ENCODE results near the gene LTBP4. TPM values are rescaled to one million over a fixed set of nuclear protein-coding genes. Genes with fewer than 3 reads are reported as not detected.
A peak's percentile ranks its signal among the peaks of the same experiment; 100 is the strongest.
"Not testable (repeated sequence)": the region's sequence is repeated elsewhere in the genome, so short reads cannot be mapped to it uniquely, and the experiment has no call there.

The LTBP4 gene
- 100 to 1,000 TPM; 200 to 265 TPM for total RNA-seq
- long read RNA-seq, donor 1, full-length matches to known transcripts: 3 of 82 reads
- long read RNA-seq, donor 1, partial matches to known transcripts: 71 of 82 reads
- long read RNA-seq, donor 1, other reads (novel, unspliced or antisense): 8 of 82 reads
- long read RNA-seq, donor 2, transcript LTBP4-204 (8 exons, 1,700 nt): major isoform, 7 of 137 reads
- long read RNA-seq, donor 2, partial matches to known transcripts: 117 of 137 reads
- long read RNA-seq, donor 2, other reads (novel, unspliced or antisense): 13 of 137 reads

GRCh38 chr19:40601134-40601974 is at the start of gene LTBP4:
Gene LTBP4 (plus strand): TSS chr19:40601369. CDS start chr19:40601388, 19 bp downstream.
- intact Hi-C loops (cut with DNase I): no loop called here
- DNase-seq (ENCODE audit: low spot score): peak; percentile 87

GRCh38 chr19:40552848-40553247 is 48.3 kb upstream of the LTBP4 start:
- intact Hi-C loops (cut with DNase I): no loop called here
- no peak for DNase-seq (ENCODE audit: low spot score)

GRCh38 chr19:40553885-40554857 is 47.0 kb upstream of the LTBP4 start:
- intact Hi-C loops (cut with DNase I): no loop called here
- no peak for DNase-seq (ENCODE audit: low spot score)

GRCh38 chr19:40555978-40556689 is 45.0 kb upstream of the LTBP4 start:
- intact Hi-C loops (cut with DNase I): no loop called here
- no peak for DNase-seq (ENCODE audit: low spot score)

GRCh38 chr19:40556953-40557530 is 44.1 kb upstream of the LTBP4 start:
- intact Hi-C loops (cut with DNase I): no loop called here
- no peak for DNase-seq (ENCODE audit: low spot score)

GRCh38 chr19:40559394-40559793 is 41.8 kb upstream of the LTBP4 start:
- intact Hi-C loops (cut with DNase I): no loop called here
- DNase-seq (ENCODE audit: low spot score): no peak

- intact Hi-C loops (cut with DNase I): no loop called here
- no peak for DNase-seq (ENCODE audit: low spot score)
Measured at GRCh38 chr19:40560092-40560507, 41.1 kb upstream of the LTBP4 start.

GRCh38 chr19:40561947-40562346 is 39.2 kb upstream of the LTBP4 start:
- DNase-seq (ENCODE audit: low spot score): no peak
- intact Hi-C loops (cut with DNase I): no loop called here

GRCh38 chr19:40564535-40564934 is 36.6 kb upstream of the LTBP4 start:
- DNase-seq (ENCODE audit: low spot score); intact Hi-C loops (cut with DNase I): not testable (repeated sequence)

- intact Hi-C loops (cut with DNase I): no loop called here
- DNase-seq (ENCODE audit: low spot score): no peak
Measured at GRCh38 chr19:40565355-40565754, 35.8 kb upstream of the LTBP4 start.

GRCh38 chr19:40565910-40566495 is 35.2 kb upstream of the LTBP4 start:
- intact Hi-C loops (cut with DNase I): no loop called here
- DNase-seq (ENCODE audit: low spot score): no peak

- intact Hi-C loops (cut with DNase I): loop anchor here in 1 of 2 donors (1.0 kb wide), 1 partner anchor 42 kb away; no protein-coding TSS in a partner anchor
- DNase-seq (ENCODE audit: low spot score): no peak
Measured at GRCh38 chr19:40567040-40567749, 34.0 kb upstream of the LTBP4 start.

- no peak for DNase-seq (ENCODE audit: low spot score)
- intact Hi-C loops (cut with DNase I): loop anchor here in 1 of 2 donors (1.0 kb wide), 1 partner anchor 43 kb away; no protein-coding TSS in a partner anchor
Measured at GRCh38 chr19:40567750-40568494, 33.2 kb upstream of the LTBP4 start.

GRCh38 chr19:40570313-40571004 is 30.7 kb upstream of the LTBP4 start:
- peak; percentile 100 for DNase-seq (ENCODE audit: low spot score)
- intact Hi-C loops (cut with DNase I): no loop called here

GRCh38 chr19:40571005-40571318 is 30.2 kb upstream of the LTBP4 start:
- DNase-seq (ENCODE audit: low spot score): no peak
- intact Hi-C loops (cut with DNase I): no loop called here

GRCh38 chr19:40571831-40572495 is 29.2 kb upstream of the LTBP4 start:
- DNase-seq (ENCODE audit: low spot score): no peak
- intact Hi-C loops (cut with DNase I): no loop called here
